GM23338 (cell line): ENCODE data around the gene VPS8.

Experiments used
- CREB1 ChIP-seq: fragments of 250-450 bp; sonication (Bioruptor Pico); IDR thresholded peaks from 2 replicates; pipeline ENCODE4 v1.5.0; 2020; ENCODE audit warnings: low read depth, mild to moderate bottlenecking, moderate library complexity
- CTCF ChIP-seq, 2 experiments: fragments of 200-600 bp in 1 of 2; sonication (generic) in 1 of 2; conservative IDR thresholded peaks; 2 replicates each; pipeline versions ENCODE4 v1.5.1 to v1.6.1; 2016 to 2017; ENCODE audit warnings: antibody characterized with exemption in 2 of 2, low read depth in 2 of 2, mild to moderate bottlenecking in 2 of 2, moderate library complexity in 1 of 2
- EZH2 ChIP-seq: fragments of 200-600 bp; sonication (generic); IDR thresholded peaks from one replicate; pipeline ENCODE4 v1.8.0; 2017; ENCODE audit warnings: antibody characterized with exemption, mild to moderate bottlenecking, low read depth; ENCODE audit not compliant: unreplicated experiment
- EZH2phosphoT487 ChIP-seq: fragments of 200-600 bp; sonication (generic); IDR thresholded peaks from one replicate; pipeline ENCODE4 v1.8.1; 2018; ENCODE audit warnings: antibody characterized with exemption; ENCODE audit not compliant: unreplicated experiment
- POLR2AphosphoS5 ChIP-seq: IDR thresholded peaks from 2 replicates; pipeline ENCODE4 v1.6.1; 2016; ENCODE audit warnings: antibody characterized with exemption, low read depth

GRCh38 chr3:184986366-184986889 lies 174.5 kb downstream of the VPS8 start:
- TF ChIP-seq POLR2AphosphoS5 (no peak), CTCF (conservative IDR thresholded peaks at IDR 0.05; ENCODE audit: low read depth in 2 of 2) (no peak), EZH2 (no peak), EZH2phosphoT487 (no peak), CREB1 (CRISPR knock-in tag) (no peak)
